ENCODE measurements around the gene ORC6. TPM values are rescaled to one million over a fixed set of nuclear protein-coding genes. Genes with fewer than 3 reads are reported as not detected.

Gene ORC6
- total and polyA plus RNA-seq, 2 donors (not counting 1 experiment from before 2014, with no cell fraction given), result 4.7 to 4.8 TPM

DNA sequence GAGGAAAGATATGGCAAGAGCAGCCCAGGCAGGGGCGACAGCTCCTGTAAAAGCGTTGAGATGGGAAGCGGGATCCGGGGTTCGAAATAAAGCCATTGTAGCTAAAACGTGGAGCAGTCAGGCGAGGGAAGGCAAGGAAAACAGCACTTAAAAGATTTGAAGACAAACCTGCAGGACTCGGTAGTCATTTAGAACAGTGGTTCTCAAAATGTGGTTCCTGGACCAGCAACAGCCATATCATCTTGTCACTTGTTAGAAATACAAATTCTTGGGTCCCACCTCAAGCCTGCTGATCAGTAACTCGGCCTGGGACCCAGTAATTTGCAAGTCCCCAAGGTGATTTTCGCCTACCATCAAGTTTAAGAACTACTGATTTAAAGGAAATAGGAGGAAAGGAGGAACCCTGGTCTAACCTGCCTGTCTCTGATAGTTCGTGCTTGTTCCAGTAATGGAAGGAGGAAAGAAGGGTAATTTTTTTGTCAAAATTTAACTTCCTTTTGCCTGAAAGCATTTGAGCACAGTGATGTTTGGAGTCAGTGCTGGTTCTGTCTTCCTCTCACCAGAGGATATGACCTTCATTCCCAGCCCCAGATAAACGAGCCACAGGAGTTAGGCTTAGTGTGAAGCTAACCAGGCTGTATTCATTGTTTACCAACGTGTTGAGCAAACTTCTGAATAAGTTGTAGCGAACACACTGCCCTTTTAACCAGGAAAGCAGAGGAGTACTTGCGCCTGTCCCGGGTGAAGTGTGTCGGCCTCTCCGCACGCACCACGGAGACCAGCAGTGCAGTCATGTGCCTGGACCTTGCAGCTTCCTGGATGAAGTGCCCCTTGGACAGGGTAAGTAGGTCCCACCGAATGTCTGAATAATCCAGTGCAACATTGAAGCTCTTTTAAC, 1.1 kb downstream of the ORC6 start:
- TF ChIP-seq, protein P1, sequence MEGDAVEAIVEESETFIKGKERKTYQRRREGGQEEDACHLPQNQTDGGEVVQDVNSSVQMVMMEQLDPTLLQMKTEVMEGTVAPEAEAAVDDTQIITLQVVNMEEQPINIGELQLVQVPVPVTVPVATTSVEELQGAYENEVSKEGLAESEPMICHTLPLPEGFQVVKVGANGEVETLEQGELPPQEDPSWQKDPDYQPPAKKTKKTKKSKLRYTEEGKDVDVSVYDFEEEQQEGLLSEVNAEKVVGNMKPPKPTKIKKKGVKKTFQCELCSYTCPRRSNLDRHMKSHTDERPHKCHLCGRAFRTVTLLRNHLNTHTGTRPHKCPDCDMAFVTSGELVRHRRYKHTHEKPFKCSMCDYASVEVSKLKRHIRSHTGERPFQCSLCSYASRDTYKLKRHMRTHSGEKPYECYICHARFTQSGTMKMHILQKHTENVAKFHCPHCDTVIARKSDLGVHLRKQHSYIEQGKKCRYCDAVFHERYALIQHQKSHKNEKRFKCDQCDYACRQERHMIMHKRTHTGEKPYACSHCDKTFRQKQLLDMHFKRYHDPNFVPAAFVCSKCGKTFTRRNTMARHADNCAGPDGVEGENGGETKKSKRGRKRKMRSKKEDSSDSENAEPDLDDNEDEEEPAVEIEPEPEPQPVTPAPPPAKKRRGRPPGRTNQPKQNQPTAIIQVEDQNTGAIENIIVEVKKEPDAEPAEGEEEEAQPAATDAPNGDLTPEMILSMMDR (IDR thresholded peaks at IDR 0.05), result peak; percentile 12
- TF ChIP-seq EZH2 (IDR thresholded peaks at IDR 0.05; ENCODE audit: borderline replicate concordance, insufficient read depth, low read depth, low read length, poor library complexity, severe bottlenecking), result no peak
- CTCF ChIA-PET, result interaction anchor here (0.5 to 2.2 kb wide), 14 partner anchors 15 to 313 kb away, joined by 3 to 12 read pairs (median 4); partner anchors contain the start of gene C16orf87
- ATAC-seq (ENCODE audit: low read depth) (no peak), DNase-seq (peak; percentile 15)
- POLR2A ChIA-PET, result interaction anchor here (1.3 kb wide), 1 partner anchor 99 kb away, joined by 3 read pairs; no protein-coding TSS in a partner anchor
- Mint-ChIP-seq H3K4me1 (peaks cover 26% of the 10 kb centered on the region), H3K9me3 (ENCODE audit: insufficient read depth) (no peaks in the 10 kb centered on the region), H3K27ac (no peak overlapping the region), H3K27me3 (no peaks in the 10 kb centered on the region), H3K4me3 (no peak overlapping the region)
- H3K27ac ChIP-seq (ENCODE audit: low read length in 2 of 2), result peak overlapping the region; percentile 94 to 95
- no peaks in the 10 kb centered on the region for H3K36me3 ChIP-seq (replicated peaks in 1 of 2; ENCODE audit: control extremely low read depth in 1 of 2, control insufficient read depth in 1 of 2, extremely low read depth in 1 of 2, insufficient read depth in 2 of 2, low read length in 1 of 2)
- intact Hi-C loops (cut with micrococcal nuclease), result loop anchor here (2.0 kb wide), 1 partner anchor 52 kb away; no protein-coding TSS in a partner anchor
- peaks cover 48 to 50% of the 10 kb centered on the region in 2 donors for H3K4me1 ChIP-seq (ENCODE audit: control insufficient read depth in 2 of 2, insufficient read depth in 2 of 2, low read length in 2 of 2)
- H3K4me2 ChIP-seq (replicated peaks; ENCODE audit: low read depth, low read length, poor library complexity, severe bottlenecking), result peak overlapping the region; percentile 95
- no peaks in the 10 kb centered on the region for H3K27me3 ChIP-seq (replicated peaks in 1 of 4; ENCODE audit: control extremely low read depth in 1 of 4, control insufficient read depth in 3 of 4, insufficient read depth in 4 of 4, low read length in 3 of 4)
- WGBS (ENCODE audit: insufficient coverage), result 33% methylated on average over 16 of the region's 21 CpGs
- peak overlapping the region; percentile 92 for H2AFZ ChIP-seq (ENCODE audit: insufficient read depth, low read depth, low read length, poor library complexity, severe bottlenecking)
- no peaks in the 10 kb centered on the region for H3K9me3 ChIP-seq (ENCODE audit: control extremely low read depth in 1 of 3, control insufficient read depth in 2 of 3, insufficient read depth in 1 of 3, low read length in 2 of 3)
- H4K20me1 ChIP-seq (ENCODE audit: control insufficient read depth, insufficient read depth, low read length, poor library complexity, severe bottlenecking), result peaks cover 16% of the 10 kb centered on the region
- peak overlapping the region; percentile 97 for H3K9ac ChIP-seq (ENCODE audit: low read length)
- peaks cover 39% of the 10 kb centered on the region for H3K79me2 ChIP-seq (ENCODE audit: control insufficient read depth, insufficient read depth, low read length)
- H3K4me3 ChIP-seq (ENCODE audit: control extremely low read depth in 1 of 5, extremely low read depth in 1 of 5, insufficient read depth in 1 of 5, low read depth in 2 of 5, low read length in 4 of 5), result peak overlapping the region; percentile 97 to 98 (median 98)

All from B cell (primary cell).